Chondrocyte (in vitro differentiated cells): ENCODE results near the gene ARHGAP1. TPM values are rescaled to one million over a fixed set of nuclear protein-coding genes. Genes with fewer than 3 reads are reported as not detected.

Source experiments
- DNase-seq: peaks from one replicate; pipeline ENCODE4 v3.0.0; 2021; ENCODE audit warnings: mixed read lengths, low spot score
- H3K27ac Mint-ChIP-seq: one replicate; pipeline ENCODE4 v1.8.0; 2021; ENCODE audit warnings: mild to moderate bottlenecking, moderate library complexity, mixed read lengths; ENCODE audit not compliant: unreplicated experiment
- H3K27me3 Mint-ChIP-seq: 2 replicates; pipeline ENCODE4 v1.8.0; 2021; ENCODE audit warnings: low read depth, mixed read lengths
- H3K36me3 Mint-ChIP-seq: 2 replicates; pipeline ENCODE4 v1.8.0; 2021; ENCODE audit warnings: low read depth, mixed read lengths
- H3K4me1 Mint-ChIP-seq: 2 replicates; pipeline ENCODE4 v1.8.0; 2021; ENCODE audit warnings: low read depth, mild to moderate bottlenecking, mixed read lengths
- H3K4me3 Mint-ChIP-seq: one replicate; pipeline ENCODE4 v1.8.0; 2021; ENCODE audit warnings: mild to moderate bottlenecking, moderate library complexity, mixed read lengths; ENCODE audit not compliant: unreplicated experiment
- H3K9me3 Mint-ChIP-seq: 2 replicates; pipeline ENCODE4 v1.8.0; 2021; ENCODE audit warnings: low read depth, mixed read lengths
- total RNA-seq: library from RNA; stranded (reverse); gene quantifications from 3 replicates; pipeline ENCODE4 v1.2.1, GENCODE V29; 2021
- TF ChIP-seq, protein P1 (sequence below): fragments of 200-600 bp; sonication (generic); IDR thresholded peaks from 2 replicates; pipeline ENCODE4 v1.5.0; 2021; ENCODE audit warnings: antibody characterized with exemption, mild to moderate bottlenecking, moderate library complexity

Gene ARHGAP1
- total RNA-seq, 1 donor from 2014 or later: 163 TPM

DNA sequence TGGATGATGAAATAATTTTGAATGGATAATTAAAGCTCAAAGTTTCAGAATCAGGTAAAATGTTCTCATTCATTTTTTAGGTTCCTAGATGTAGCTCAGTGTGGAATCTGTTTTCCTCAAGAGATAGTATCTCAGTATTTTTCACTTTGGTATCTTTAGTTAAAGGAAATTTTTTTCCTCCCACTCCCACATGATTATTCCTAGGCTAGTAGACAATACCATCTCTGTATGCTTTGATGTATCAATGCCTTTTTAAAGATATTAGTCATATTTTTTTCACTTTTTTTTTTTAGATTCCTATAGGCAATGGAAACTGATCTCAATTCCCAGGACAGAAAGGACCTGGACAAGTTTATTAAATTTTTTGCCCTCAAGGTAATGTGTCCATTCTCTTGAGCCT, 56.4 kb downstream of the ARHGAP1 start:
- TF ChIP-seq, protein P1, sequence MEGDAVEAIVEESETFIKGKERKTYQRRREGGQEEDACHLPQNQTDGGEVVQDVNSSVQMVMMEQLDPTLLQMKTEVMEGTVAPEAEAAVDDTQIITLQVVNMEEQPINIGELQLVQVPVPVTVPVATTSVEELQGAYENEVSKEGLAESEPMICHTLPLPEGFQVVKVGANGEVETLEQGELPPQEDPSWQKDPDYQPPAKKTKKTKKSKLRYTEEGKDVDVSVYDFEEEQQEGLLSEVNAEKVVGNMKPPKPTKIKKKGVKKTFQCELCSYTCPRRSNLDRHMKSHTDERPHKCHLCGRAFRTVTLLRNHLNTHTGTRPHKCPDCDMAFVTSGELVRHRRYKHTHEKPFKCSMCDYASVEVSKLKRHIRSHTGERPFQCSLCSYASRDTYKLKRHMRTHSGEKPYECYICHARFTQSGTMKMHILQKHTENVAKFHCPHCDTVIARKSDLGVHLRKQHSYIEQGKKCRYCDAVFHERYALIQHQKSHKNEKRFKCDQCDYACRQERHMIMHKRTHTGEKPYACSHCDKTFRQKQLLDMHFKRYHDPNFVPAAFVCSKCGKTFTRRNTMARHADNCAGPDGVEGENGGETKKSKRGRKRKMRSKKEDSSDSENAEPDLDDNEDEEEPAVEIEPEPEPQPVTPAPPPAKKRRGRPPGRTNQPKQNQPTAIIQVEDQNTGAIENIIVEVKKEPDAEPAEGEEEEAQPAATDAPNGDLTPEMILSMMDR: no peak

DNA sequence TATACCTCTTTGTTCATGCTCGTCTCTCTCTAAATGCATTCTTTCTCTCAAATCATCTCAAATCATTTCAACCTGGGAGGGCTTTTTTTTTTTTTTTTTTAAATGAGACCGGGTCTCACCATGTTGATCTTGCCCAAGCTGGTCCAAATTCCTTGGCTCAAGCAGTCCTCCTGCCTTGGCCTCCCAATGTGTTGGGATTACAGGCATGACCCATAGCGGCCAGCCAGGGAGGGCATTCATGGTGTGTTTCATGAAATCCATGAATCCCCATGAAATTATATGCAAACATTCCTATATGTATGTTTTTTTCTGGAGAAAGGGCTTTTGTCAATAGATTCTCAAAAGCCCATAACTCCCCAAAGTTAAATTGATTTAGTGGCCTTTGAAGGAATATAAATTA, 56.9 kb downstream of the ARHGAP1 start:
- Mint-ChIP-seq H3K4me1 (peaks cover 8% of the 10 kb centered on the region), H3K27ac (no peak overlapping the region), H3K36me3 (peaks cover 13% of the 10 kb centered on the region), H3K27me3 (no peaks in the 10 kb centered on the region), H3K4me3 (no peak overlapping the region), H3K9me3 (no peaks in the 10 kb centered on the region)
- DNase-seq: no peak
- TF ChIP-seq, protein P1: no peak

More for the DNA sequence above, 56.4 kb downstream of the ARHGAP1 start:
- DNase-seq: no peak
- Mint-ChIP-seq H3K9me3 (no peaks in the 10 kb centered on the region), H3K27ac (no peak overlapping the region), H3K4me1 (peaks cover 11% of the 10 kb centered on the region), H3K4me3 (no peak overlapping the region), H3K36me3 (peaks cover 12% of the 10 kb centered on the region), H3K27me3 (no peaks in the 10 kb centered on the region)

DNA sequence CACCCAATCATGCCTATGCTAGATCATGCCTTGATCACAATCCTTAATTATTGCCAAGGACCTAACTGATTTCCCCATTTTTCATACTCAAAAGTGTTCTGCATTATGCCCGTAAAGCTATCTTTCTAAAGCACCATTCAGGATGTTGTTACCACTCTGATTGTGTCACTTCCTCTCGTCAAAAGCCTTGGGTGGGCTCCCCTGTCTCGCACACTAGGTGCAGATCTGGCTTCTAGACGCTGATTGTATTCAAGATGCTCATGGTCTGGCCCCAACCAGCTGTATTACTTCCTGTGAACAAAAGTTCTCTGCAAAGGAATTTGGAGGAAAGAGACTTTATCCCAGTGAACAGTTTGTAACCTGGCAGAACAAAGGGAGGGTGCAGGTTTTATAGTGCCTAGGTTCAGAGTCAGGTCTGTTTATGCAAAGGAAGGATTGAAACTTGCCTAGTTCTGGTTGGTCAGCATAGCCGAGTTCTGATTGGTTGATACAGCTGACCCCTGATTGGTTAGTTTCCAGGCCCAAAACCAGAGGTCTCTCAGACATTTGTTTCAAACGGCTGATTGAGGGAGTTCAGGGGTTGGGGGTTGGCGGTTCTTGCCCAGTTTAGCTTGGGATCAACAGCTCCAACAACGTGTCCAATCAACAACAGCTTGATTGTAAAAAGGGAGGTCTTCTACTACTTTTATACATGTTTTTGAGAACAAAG, 57.6 kb downstream of the ARHGAP1 start:
- no peak overlapping the region for H3K27ac Mint-ChIP-seq
- H3K27me3 Mint-ChIP-seq: no peaks in the 10 kb centered on the region
- no peak overlapping the region for H3K4me3 Mint-ChIP-seq
- H3K36me3 Mint-ChIP-seq: peaks cover 15% of the 10 kb centered on the region
- H3K4me1 Mint-ChIP-seq: peaks cover 1% of the 10 kb centered on the region
- TF ChIP-seq, protein P1: no peak
- H3K9me3 Mint-ChIP-seq: no peaks in the 10 kb centered on the region
- DNase-seq: no peak

DNA sequence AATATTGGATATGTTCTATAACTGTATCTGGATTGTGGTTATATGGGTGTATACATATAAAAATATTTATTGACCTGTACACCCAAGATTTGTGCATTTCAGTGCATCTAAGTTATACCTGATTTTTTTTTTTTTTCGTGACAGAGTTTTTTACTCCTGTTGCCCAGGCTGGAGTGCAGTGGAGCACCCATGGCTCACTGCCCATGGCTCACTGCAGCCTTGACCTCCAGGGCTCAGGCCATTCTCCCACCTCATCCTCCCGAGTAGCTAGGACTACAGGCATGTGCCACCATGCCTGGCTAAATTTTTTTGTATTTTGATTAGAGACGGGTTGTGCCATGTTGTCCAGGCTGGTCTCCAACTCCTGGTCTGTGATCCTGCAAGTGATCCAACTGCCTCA, 58.8 kb downstream of the ARHGAP1 start:
- Mint-ChIP-seq H3K9me3 (no peaks in the 10 kb centered on the region), H3K4me3 (no peak overlapping the region), H3K36me3 (peaks cover 15% of the 10 kb centered on the region)

DNA sequence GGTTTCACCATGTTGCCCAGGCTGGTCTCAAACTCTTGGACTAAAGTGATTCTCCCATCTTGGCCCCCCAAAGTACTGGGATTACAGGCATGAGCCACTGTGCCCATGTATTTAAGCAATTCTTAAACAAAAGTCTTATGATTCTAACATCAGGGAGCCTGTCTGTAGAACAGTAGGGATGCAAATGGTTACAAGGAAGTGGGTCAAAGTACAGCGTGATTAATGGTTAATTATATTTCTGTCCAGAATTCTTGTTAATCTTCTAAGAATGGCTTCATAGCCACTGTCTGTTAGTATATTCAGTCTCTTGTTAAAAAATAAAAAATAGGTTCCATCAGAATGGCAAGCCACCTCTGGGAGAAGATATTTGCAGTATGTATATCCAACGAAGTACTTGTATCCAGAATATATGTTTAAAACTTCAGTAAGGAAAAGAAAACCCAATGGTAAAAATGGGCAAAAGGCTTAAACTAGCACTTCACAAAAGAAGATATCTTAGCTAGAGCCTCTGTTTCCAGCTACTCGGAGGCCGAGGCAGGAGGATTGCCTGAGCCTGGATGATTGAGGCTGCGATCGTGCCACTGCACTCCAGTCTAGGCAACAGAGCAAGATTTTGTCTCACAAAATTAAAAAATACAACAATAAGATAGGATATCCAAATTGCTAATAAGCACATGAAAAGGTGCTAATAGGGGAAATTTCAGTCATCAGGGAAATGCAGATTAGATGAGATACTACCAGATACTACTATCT, 60.2 kb downstream of the ARHGAP1 start:
- H3K9me3 Mint-ChIP-seq: no peaks in the 10 kb centered on the region
- DNase-seq: no peak
- H3K4me3 Mint-ChIP-seq: no peak overlapping the region
- TF ChIP-seq, protein P1: no peak
- H3K36me3 Mint-ChIP-seq: peaks cover 9% of the 10 kb centered on the region
- H3K27ac Mint-ChIP-seq: no peak overlapping the region
- no peaks in the 10 kb centered on the region for H3K27me3 Mint-ChIP-seq
- no peaks in the 10 kb centered on the region for H3K4me1 Mint-ChIP-seq

More for the DNA sequence above, 58.8 kb downstream of the ARHGAP1 start:
- DNase-seq: no peak
- H3K27me3 Mint-ChIP-seq: no peaks in the 10 kb centered on the region
- TF ChIP-seq, protein P1: no peak
- no peak overlapping the region for H3K27ac Mint-ChIP-seq
- no peaks in the 10 kb centered on the region for H3K4me1 Mint-ChIP-seq
